Stimulated activated CD4-positive, alpha-beta T cell treated with anti-CD3 and anti-CD28 coated beads, Interleukin-1b, Interleukin-23, amount 100 ng/mL, for 48 hours (primary cell): ENCODE results near the gene CACNB4.
"Not testable (repeated sequence)": the region's sequence is repeated elsewhere in the genome, so short reads cannot be mapped to it uniquely, and the experiment has no call there.

Experiments used
- DNase-seq: peaks from one replicate; pipeline ENCODE4 v3.0.0-alpha.2; 2020

Gene CACNB4

GRCh38 chr2:151936626-151937025 is 162.2 kb downstream of the CACNB4 start:
- no peak for DNase-seq

- no peak for DNase-seq
These were observed 165.5 kb downstream of the CACNB4 start for GRCh38 chr2:151933266-151933804.

GRCh38 chr2:151931756-151932155 is 167.1 kb downstream of the CACNB4 start:
- no peak for DNase-seq

GRCh38 chr2:151931030-151931611 is 167.7 kb downstream of the CACNB4 start:
- no peak for DNase-seq

- no peak for DNase-seq
These were observed 168.8 kb downstream of the CACNB4 start for GRCh38 chr2:151930042-151930441.

GRCh38 chr2:151928380-151928779 is 170.5 kb downstream of the CACNB4 start:
- DNase-seq, result no peak

- no peak for DNase-seq
These were observed 171.2 kb downstream of the CACNB4 start for GRCh38 chr2:151927501-151928221.

GRCh38 chr2:151922845-151923666 is 175.8 kb downstream of the CACNB4 start:
- DNase-seq, result no peak

- no peak for DNase-seq
These were observed 179.1 kb downstream of the CACNB4 start for GRCh38 chr2:151919786-151920185.

- no peak for DNase-seq
These were observed 180.5 kb downstream of the CACNB4 start for GRCh38 chr2:151918308-151918707.

- no peak for DNase-seq
These were observed 182.2 kb downstream of the CACNB4 start for GRCh38 chr2:151916632-151917031.

GRCh38 chr2:151915629-151916025 is 183.2 kb downstream of the CACNB4 start:
- not testable (repeated sequence) for DNase-seq

GRCh38 chr2:151914989-151915628 is 183.7 kb downstream of the CACNB4 start:
- DNase-seq, result no peak

- DNase-seq, result no peak
These were observed 190.5 kb downstream of the CACNB4 start for GRCh38 chr2:151908204-151908882.

- DNase-seq, result no peak
These were observed 191.3 kb downstream of the CACNB4 start for GRCh38 chr2:151907286-151908203.

GRCh38 chr2:151906633-151906998 is 192.2 kb downstream of the CACNB4 start:
- no peak for DNase-seq

GRCh38 chr2:151905963-151906632 is 192.7 kb downstream of the CACNB4 start:
- no peak for DNase-seq

- no peak for DNase-seq
These were observed 194.0 kb downstream of the CACNB4 start for GRCh38 chr2:151904807-151905206.

GRCh38 chr2:151904021-151904420 is 194.8 kb downstream of the CACNB4 start:
- no peak for DNase-seq

GRCh38 chr2:151902829-151903228 is 196.0 kb downstream of the CACNB4 start:
- DNase-seq, result no peak

- no peak for DNase-seq
These were observed 198.5 kb downstream of the CACNB4 start for GRCh38 chr2:151900331-151900730.
